GM18502 (cell line): Measurements from ENCODE around the gene SLC20A1.
"Not testable (repeated sequence)": the region's sequence is repeated elsewhere in the genome, so short reads cannot be mapped to it uniquely, and the experiment has no call there.

Experiments
- ATAC-seq: cut with Tn5 transposase; IDR thresholded peaks from one replicate; pipeline ENCODE4 v1.9.1; 2021; ENCODE audit warnings: mild to moderate bottlenecking; ENCODE audit not compliant: unreplicated experiment, poor library complexity

The SLC20A1 gene, protein sequence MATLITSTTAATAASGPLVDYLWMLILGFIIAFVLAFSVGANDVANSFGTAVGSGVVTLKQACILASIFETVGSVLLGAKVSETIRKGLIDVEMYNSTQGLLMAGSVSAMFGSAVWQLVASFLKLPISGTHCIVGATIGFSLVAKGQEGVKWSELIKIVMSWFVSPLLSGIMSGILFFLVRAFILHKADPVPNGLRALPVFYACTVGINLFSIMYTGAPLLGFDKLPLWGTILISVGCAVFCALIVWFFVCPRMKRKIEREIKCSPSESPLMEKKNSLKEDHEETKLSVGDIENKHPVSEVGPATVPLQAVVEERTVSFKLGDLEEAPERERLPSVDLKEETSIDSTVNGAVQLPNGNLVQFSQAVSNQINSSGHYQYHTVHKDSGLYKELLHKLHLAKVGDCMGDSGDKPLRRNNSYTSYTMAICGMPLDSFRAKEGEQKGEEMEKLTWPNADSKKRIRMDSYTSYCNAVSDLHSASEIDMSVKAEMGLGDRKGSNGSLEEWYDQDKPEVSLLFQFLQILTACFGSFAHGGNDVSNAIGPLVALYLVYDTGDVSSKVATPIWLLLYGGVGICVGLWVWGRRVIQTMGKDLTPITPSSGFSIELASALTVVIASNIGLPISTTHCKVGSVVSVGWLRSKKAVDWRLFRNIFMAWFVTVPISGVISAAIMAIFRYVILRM

DNA sequence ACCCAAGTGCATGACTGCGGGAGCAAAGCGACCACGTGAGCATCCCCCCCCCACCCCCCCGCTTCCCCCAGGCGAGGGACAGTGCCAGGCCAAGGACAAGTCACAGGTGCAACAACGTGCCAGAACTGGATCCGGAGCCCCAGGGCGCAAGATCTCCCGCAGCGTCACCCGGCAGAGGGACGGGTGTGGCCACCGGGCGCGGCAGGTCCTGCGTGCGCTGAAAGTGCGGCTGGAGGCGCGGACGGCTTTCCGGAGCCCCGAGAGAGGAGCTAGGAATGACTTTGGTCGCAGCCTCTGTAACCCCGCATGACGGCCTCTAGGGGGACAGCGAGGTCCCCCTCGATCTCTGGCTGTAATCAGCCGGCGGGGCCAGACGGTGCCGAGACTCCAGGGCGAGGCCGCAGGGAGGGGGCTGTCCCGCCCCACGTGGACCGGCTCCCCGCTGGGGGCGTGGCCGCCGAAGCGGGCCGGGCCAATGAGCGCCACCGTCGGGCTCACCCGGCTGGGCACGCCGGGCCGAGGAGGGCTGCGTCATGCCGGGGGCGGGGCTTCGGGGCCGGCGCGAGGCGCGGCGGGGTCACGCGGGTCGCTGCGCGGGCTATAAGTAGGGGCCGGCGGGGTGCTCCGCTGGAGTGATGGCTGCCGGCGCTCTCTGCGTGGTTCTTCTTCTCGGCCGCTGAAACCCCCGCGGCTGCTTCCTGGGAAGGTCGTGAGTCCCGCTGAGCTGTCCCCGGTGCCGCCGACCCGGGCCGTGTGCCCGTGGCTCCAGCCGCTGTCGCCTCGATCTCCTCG lies at the start of gene SLC20A1:
SLC20A1 (plus strand) TSS at position 630 of the 792 bp plus-strand sequence. CDS start 890 bp downstream, outside the sequence.
- ATAC-seq = peak; percentile 93

DNA sequence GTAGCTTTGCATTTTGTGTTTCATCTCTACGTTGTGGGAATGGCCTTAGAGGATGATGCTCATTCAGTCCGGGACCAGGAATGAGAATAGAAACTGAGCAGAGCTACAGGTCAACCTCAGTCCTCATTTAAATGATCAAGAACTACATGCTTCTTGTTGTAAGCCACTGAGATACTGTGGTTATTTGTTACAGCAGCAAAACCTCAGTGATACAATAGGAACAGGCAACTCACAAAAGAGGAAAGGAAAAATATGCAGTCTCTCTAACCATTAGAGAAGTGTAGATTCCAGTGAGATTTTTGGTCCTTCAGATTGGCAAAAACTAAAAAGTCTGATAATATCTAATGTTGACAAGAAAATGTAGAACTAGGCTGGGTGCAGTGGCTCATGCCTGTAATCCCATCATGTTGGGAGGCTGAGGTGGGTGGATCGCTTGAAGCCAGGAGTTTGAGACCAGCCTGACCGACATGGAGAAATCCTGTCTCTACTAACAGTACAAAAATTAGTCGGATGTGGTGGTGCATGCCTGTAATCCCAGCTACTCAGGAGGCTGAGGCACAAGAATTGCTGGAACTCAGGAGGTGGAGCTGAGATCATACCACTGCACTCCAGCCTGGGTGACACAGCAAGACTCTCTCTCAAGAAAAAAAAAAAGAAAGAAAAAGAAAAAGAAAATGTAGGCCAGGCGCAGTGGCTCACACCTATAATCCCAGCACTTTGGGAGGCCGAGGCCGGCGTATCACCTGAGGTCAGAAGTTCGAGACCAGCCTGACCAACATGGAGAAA lies 48.0 kb upstream of the SLC20A1 start:
- no peak for ATAC-seq

DNA sequence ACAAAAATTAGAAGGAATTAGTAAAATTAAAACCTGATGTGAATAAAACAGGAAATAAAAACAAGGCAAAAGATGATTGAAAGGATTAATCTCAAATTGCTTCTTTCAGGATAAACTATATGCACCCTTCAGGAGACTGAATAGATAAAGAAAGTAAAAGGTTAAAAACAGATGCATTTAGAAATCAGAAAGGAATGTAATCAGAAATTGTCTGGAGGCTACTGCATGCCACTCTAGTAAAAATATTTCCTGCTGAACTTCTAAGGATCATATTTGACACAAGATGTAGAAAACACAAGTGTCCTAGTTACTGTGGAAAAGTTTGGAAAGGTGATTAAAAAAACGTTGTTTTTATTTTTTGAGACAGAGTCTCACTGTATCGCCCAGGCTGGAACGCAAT lies 45.1 kb upstream of the SLC20A1 start:
- no peak for ATAC-seq

DNA sequence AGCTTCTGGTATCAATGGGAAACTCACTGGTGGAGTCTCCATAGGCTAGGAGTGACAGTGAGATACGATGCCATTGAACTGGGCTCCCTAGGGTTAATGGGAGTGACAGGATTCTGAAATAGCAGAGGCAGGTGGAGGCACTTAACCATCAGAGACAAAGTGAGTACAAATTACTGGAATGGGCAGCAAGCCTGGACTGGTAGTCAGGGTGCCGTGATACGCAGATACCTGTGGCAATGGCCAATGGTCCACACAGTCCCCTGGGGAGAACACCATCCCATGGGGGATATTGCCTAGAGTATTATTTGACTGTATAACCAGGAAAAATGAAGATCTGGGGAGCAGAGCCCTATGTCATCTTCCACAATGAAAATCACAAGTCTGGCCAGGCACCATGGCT lies 44.0 kb upstream of the SLC20A1 start:
- no peak for ATAC-seq

DNA sequence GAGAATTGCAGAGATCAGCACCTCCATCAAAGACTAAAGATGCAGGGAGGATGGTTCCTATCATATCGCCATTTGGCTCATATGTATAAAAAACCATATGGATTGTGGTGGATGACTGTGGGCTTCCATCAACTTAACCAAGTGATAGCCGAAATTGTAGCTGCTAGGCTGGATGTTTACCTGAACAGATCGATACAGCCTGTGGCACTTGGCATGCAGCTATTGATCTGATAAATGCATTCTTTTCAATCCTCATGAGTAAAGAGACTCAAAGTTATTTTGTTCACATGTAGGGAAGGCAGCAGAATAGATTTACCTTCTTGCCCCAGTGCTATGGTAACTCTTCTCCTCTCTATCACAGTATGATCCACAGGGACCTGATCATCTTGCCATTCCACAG lies 42.8 kb upstream of the SLC20A1 start:
- ATAC-seq = no peak

DNA sequence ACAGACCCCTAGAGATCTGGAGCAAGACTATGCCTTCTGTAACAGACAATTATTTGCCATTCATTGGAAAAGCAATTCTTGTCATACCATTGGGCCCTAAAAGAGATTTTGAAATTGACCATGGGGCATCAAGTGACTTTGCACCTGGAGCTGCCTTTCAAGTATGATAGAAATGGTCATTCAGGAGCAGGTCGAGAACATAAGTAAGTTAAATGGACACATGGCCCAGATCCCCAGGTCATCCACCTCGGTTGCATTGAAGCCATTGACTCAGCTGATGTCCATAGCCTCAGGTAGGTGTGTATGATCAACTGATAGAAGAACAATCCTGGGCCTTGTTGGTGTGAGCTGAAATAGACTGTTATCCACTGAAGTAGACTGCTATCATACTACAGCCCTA lies 42.0 kb upstream of the SLC20A1 start:
- no peak for ATAC-seq

DNA sequence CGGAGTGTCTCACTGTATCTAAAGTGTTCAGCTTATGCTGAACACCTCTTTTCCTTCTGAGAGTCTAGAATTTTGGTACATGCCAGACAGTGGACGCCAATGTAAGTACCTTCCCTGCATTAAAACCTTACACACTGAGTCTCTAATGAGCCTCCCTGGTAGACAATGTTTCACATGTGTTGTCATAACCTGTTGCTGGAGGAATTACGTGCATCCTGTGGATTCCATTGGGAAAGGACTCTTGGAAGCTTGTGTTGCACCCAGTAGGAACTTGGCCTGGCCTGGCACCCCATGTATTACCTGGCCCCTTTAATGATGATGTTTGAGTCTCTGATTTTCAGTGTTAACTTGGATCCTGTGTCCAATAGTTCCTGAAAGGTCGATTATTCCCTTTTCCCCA lies 40.8 kb upstream of the SLC20A1 start:
- no peak for ATAC-seq

DNA sequence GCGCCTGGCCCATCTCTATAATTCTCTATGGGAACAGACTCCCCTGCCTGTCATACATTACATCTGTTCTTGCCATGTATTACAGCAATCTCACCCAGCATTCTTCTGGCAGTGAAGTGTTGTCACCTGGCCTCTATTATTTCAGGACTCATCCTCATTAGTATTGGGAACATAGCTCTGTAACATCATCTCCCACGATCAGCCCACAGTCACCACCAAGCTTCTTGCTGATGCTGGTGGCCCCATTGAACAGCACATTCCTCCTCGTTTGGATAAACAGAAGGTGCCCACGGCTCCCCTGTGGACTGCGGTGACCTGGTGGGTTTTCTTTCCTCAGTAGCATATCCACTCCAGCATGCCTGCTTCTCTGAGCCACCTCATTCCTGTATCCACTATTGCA lies 39.8 kb upstream of the SLC20A1 start:
- ATAC-seq = no peak

DNA sequence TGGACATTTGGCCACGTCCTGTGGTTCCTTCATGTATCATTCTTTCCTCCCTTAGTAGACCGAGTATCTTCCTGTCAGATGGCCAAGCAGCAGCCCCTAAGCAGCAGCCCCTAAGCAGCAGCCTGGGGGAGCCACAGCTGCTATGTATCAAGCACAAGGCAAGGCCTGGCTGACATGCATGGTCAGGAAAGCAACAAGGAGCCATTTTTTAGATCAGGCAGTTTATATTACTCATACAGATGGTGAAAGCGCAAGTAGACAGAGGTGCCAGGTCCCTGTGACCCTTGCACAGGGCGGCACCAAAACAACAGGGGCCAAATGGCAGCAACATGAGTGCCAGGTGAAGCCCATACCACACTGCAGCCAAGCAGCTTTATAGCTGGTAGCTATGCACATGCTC lies 39.2 kb upstream of the SLC20A1 start:
- ATAC-seq = no peak

DNA sequence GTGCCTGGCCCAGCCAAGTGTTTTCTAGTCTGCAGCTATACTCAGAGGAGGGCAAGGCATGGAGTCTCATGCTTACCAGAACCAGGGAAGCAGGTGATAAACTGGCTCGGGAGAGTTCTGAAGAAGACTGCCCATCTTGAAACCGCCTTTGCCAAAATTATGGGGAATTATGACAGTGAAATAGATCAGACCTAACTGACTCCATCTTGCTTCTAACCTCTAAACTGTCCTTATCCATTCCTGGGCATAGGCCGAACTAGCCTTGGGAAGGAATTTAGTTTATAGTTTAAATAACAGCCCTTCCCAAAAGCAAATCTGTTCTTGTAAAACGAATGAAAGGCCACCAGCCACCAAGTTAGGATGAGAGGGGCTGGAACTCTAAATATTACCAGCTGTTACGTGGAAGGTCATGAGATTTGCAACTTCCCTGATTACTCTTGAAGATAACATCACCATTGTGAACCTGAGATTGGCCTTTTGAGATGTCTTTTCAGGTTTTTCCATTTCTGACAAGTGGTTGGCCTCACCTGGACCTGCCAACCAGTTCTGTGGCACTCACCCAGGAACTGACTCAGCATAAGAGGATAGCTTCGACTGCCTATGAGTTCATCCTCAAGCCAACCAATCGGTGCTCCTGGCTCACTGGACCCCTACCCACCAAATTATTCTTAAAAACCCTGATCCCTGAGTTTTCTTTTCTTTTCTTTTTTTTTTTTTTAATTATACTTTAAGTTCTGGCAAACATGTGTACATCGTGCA lies 37.9 kb upstream of the SLC20A1 start:
- no peak for ATAC-seq

DNA sequence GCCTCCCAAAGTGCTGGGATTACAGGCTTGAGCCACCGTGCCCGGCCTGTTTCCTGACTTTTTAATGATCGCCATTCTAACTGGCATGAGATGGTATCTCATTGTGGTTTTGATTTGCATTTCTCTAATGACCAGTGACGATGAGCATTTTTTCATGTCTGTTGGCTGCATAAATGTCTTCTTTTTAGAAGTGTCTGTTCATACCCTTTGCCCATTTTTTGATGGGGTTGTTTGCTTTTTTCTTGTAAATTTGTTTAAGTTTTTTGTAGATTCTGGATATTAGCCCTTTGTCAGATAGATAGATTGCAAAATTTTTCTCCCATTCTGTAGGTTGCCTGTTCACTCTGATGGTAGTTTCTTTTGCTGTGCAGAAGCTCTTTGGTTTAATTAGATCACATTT lies 36.4 kb upstream of the SLC20A1 start:
- ATAC-seq = not testable (repeated sequence)

DNA sequence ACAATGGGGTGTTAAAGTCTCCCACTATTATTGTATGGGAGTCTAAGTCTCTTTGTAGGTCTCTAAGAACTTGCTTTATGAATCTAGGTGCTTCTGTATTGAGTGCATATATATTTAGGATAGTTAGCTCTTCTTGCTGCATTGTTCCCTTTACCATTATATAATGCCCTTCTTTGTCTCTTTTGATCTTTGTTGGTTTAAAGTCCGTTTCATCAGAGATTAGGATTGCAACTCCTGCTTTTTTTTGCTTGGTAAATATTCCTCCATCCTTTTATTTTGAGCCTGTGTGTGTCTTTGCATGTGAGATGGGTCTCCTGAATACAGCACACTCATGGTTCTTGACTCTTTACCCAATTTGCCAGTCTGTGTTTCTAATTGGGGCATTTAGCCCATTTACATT lies 33.5 kb upstream of the SLC20A1 start:
- ATAC-seq = not testable (repeated sequence)

DNA sequence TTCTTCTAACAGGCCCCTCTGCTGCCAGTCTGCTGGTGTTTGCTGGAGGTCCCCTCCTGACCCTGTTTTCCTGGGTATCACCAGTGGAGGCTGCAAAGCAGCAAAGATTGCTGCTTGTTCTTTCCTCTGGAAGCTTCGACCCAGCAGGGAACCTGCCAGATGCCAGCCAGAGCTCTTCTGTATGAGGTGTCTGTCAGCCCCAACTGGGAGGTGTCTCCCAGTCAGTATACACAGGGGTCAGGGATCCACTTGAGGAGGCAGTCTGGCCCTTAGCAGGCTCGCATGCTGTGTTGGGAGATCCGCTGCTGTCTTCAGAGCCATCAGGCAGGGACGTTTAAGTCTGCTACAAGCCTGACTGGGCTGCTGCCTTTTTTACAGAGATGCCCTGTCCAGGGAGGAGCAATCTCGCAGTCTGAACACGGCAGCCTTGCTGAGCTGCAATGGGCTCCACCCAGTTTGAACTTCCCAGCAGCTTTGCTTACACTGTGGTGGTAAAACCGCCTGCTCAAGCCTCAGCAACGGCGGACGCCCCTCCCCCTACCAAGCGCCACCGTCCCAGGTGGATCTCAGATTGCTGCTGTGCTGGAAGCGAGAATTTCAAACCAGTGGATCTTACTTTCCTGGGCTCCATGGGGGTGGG lies 31.4 kb upstream of the SLC20A1 start:
- ATAC-seq = no peak

DNA sequence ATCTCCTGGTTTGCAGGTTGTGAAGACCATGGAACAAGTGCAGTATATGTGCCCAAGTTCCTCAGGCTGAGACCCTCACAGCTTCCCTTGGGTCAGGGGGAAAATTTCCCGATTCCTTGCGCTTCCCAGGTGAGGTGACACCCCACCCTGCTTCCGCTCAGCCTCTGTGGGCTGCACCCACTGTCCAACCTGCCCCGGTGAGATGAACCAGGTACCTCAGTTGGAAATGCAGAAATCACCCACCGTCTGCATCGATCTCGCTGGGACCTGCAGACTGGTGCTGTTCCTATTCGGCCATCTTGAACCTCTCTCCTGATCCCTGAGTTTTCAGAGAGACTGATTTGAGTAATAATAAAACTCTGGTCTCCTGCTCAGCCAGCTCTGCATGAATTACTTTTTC lies 30.7 kb upstream of the SLC20A1 start:
- ATAC-seq = no peak

DNA sequence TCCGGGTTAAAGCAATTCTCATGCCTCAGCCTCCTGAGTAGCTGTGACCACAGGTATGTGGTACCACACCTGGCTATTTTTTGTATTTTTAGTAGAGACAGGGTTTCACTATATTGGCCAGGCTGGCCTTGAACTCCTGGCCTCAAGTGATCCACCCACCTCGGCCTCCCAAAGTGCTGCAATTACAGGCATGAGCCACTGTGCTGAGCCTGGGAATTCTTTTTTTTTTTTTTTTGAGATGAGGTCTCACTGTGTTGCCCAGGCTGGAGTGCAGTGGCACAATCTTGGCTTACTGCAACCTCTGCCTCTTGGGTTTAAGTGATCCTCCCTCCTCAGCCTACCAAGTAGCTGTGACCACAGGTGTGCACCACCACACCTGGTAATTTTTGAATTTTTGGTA lies 29.9 kb upstream of the SLC20A1 start:
- ATAC-seq = not testable (repeated sequence)

DNA sequence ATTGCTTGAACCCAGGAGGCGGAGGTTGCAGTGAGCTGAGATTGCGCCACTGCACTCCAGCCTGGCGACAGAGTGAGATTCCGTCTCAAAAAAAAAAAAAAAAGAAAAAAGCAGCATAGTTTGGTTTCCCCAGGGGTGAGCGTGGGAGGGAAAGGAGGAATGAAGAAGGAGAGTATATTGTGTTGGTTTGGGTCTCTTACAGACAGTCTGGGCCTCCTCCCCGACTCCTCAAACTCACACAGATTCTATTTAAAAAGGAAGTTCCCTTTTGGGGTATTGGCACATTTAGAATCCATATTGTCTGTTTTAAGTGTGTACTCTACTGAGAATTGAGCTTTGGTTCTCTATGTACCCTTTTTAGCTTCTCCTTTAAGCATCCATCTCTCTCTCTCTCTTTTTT lies 27.4 kb upstream of the SLC20A1 start:
- no peak for ATAC-seq

DNA sequence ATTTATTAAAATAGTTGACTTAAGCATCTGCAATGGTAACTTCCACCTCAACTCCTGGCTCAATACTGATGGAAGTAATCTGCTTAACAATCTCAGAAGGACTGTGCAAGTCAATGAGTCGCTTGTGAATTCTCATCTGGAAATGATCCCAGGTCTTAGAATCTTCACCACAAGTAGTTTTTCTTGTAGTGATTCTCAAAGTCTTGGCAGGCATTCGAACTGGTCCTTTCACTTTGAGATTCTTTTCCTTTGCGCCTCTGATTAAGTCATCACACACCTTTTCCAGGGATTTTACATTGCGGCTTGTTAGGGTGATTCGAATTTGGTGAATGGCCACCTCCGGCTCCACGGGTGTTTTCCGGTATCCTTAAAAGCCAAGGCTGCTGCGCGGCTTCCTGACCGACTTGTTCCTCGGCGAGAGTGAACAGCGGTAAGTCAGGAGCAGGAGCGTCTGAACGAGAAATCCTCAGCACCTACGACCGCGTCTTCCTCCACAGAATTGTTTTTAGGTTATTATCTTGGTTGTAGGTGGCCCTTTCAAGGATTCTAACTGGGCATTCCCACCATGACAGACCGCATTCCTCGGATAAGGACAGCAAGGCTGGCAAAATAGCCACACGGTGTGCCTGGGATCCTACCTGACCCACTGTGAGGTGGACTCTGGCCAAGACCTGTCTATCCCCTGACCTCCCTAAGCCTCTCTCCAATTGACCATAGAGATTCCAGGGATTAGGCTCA lies 23.8 kb upstream of the SLC20A1 start:
- ATAC-seq = no peak

DNA sequence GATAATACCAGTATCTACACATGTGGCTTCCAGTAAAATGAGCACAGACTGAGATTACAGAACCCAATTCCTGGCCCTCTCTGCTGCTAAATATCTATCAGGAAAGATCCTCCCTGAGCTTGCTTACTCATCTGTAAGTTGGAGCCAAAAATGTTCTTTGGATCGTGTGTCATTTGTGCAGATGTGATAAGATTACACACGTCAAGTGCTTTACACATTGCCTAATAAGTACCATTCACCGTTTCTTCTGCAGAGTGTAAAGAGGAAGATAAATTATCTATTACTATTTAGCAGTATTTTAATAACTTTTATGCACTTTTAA lies 23.2 kb upstream of the SLC20A1 start:
- ATAC-seq = no peak
